GM12878 (cell line): ENCODE data around the gene WDR77.

Experiments used
- ATF3 ChIP-seq: IDR thresholded peaks from 2 replicates; pipeline ENCODE4 v1.6.1; 2011; ENCODE audit warnings: low read depth, mild to moderate bottlenecking, low read length, moderate library complexity, borderline replicate concordance; ENCODE audit errors: extremely low read depth
- CHD1 ChIP-seq: IDR thresholded peaks from 2 replicates; pipeline ENCODE4 v1.6.1; 2012; ENCODE audit warnings: low read depth, low read length, improper control_type of control experiment
- CTCF ChIP-seq, 3 experiments: IDR thresholded peaks in 2 of 3; conservative IDR thresholded peaks in 1 of 3; 2 replicates each; pipeline ENCODE4 v1.5.1; 2011; ENCODE audit warnings: low read depth in 3 of 3, low read length in 3 of 3, mild to moderate bottlenecking in 3 of 3, control low read depth in 2 of 3, moderate library complexity in 2 of 3, inconsistent platforms in 1 of 3, mixed read lengths in 1 of 3; ENCODE audit not compliant: control insufficient read depth in 2 of 3, insufficient read depth in 1 of 3; ENCODE audit errors: extremely low read depth in 1 of 3
- EGR1 ChIP-seq, 2 experiments: IDR thresholded peaks; 1 replicate in 1 of 2; 2 replicates in 1 of 2; pipeline ENCODE4 v1.6.1; 2011 to 2012; ENCODE audit warnings: low read depth in 2 of 2, low read length in 2 of 2, borderline replicate concordance in 1 of 2, mild to moderate bottlenecking in 1 of 2, moderate library complexity in 1 of 2
- FOS ChIP-seq: IDR thresholded peaks from 3 replicates; pipeline ENCODE4 v1.6.1; 2011; ENCODE audit warnings: borderline replicate concordance; ENCODE audit not compliant: insufficient read length; ENCODE audit errors: extremely low read depth
- NFIC ChIP-seq: IDR thresholded peaks from 2 replicates; pipeline ENCODE4 v1.6.1; 2012; ENCODE audit warnings: low read depth, mild to moderate bottlenecking, inconsistent platforms, low read length, moderate library complexity
- NR2C1 ChIP-seq: fragments of 450-650 bp; IDR thresholded peaks from 2 replicates; pipeline ENCODE4 v1.6.1; 2017; ENCODE audit warnings: antibody characterized with exemption, mild to moderate bottlenecking, moderate library complexity
- POLR2AphosphoS5 ChIP-seq: IDR thresholded peaks from 2 replicates; pipeline ENCODE4 v1.6.1; 2011; ENCODE audit warnings: mild to moderate bottlenecking, low read length, inconsistent platforms
- RBBP5 ChIP-seq: fragments of 200-600 bp; sonication (generic); conservative IDR thresholded peaks from 2 replicates; pipeline ENCODE4 v1.6.1; 2016
- TAF1 ChIP-seq: IDR thresholded peaks from 2 replicates; pipeline ENCODE4 v1.6.1; 2011; ENCODE audit warnings: mild to moderate bottlenecking, low read depth, low read length, borderline replicate concordance
- ZNF622 ChIP-seq: fragments of 450-650 bp; IDR thresholded peaks from 2 replicates; pipeline ENCODE4 v1.6.1; 2017; ENCODE audit warnings: mild to moderate bottlenecking, inconsistent platforms
- TF ChIP-seq, protein P1 (sequence below): IDR thresholded peaks from 2 replicates; pipeline ENCODE4 v1.6.1; 2011; ENCODE audit warnings: mild to moderate bottlenecking, low read depth, low read length, moderate library complexity; ENCODE audit not compliant: insufficient replicate concordance
- TF ChIP-seq, protein P2 (sequence below): fragments of 450-650 bp; formaldehyde crosslinking; IDR thresholded peaks from 2 replicates; pipeline ENCODE4 v1.5.0; 2022; ENCODE audit warnings: mild to moderate bottlenecking, missing genetic modification characterization

DNA sequence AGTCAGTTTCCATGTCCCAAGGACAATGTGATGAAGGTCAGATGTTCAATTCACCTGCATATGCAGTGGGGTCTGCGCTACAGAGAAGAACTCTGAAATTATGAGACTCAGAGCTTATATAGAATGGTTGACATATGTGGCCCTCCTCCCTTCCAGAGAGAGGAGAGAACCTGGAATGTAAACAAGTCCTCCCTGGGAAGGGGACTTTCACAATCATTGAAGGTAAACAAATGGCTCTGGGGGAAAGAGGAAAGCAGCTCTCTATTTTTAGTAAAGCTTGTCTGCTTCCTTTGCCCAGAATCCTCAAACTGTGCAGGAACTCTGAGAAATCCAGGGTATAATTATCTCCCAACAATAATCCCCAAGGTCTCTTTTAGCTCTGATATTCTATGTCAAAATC, 31.3 kb downstream of the WDR77 start:
- TF ChIP-seq CTCF (IDR thresholded peaks at IDR 0.05 in 2 of 3, conservative IDR thresholded peaks at IDR 0.05 in 1 of 3; ENCODE audit: control insufficient read depth in 2 of 3, extremely low read depth in 1 of 3, insufficient read depth in 1 of 3, low read depth in 3 of 3, low read length in 3 of 3) (no peak), TAF1 (no peak), CHD1 (no peak), FOS (no peak), NFIC (no peak), ZNF622 (no peak), EGR1 (IDR thresholded peaks at IDR 0.05; ENCODE audit: borderline replicate concordance in 1 of 2, low read depth in 2 of 2, low read length in 2 of 2) (no peak), RBBP5 (no peak), POLR2AphosphoS5 (no peak), NR2C1 (no peak), ATF3 (no peak)
- TF ChIP-seq, protein P1, sequence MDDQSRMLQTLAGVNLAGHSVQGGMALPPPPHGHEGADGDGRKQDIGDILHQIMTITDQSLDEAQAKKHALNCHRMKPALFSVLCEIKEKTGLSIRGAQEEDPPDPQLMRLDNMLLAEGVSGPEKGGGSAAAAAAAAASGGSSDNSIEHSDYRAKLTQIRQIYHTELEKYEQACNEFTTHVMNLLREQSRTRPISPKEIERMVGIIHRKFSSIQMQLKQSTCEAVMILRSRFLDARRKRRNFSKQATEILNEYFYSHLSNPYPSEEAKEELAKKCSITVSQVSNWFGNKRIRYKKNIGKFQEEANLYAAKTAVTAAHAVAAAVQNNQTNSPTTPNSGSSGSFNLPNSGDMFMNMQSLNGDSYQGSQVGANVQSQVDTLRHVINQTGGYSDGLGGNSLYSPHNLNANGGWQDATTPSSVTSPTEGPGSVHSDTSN = no peak
- TF ChIP-seq, protein P2, sequence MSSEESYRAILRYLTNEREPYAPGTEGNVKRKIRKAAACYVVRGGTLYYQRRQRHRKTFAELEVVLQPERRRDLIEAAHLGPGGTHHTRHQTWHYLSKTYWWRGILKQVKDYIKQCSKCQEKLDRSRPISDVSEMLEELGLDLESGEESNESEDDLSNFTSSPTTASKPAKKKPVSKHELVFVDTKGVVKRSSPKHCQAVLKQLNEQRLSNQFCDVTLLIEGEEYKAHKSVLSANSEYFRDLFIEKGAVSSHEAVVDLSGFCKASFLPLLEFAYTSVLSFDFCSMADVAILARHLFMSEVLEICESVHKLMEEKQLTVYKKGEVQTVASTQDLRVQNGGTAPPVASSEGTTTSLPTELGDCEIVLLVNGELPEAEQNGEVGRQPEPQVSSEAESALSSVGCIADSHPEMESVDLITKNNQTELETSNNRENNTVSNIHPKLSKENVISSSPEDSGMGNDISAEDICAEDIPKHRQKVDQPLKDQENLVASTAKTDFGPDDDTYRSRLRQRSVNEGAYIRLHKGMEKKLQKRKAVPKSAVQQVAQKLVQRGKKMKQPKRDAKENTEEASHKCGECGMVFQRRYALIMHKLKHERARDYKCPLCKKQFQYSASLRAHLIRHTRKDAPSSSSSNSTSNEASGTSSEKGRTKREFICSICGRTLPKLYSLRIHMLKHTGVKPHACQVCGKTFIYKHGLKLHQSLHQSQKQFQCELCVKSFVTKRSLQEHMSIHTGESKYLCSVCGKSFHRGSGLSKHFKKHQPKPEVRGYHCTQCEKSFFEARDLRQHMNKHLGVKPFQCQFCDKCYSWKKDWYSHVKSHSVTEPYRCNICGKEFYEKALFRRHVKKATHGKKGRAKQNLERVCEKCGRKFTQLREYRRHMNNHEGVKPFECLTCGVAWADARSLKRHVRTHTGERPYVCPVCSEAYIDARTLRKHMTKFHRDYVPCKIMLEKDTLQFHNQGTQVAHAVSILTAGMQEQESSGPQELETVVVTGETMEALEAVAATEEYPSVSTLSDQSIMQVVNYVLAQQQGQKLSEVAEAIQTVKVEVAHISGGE (CRISPR knock-in tag) = no peak
